Stimulated activated CD4-positive, alpha-beta T cell treated with anti-CD3 and anti-CD28 coated beads, Interleukin-12 subunit alpha, Interleukin-12 subunit beta, amount 100 ng/mL, for 48 hours (primary cell): ENCODE data around the gene ZNF18.
"Not testable (repeated sequence)": the region's sequence is repeated elsewhere in the genome, so short reads cannot be mapped to it uniquely, and the experiment has no call there.

Experiments
- DNase-seq, 3 donors: peaks; one replicate each; pipeline ENCODE4 v3.0.0-alpha.2; 2020; ENCODE audit warnings: low read depth in 2 of 3, low spot score in 1 of 3

ZNF18 gene

GRCh38 chr17:11986942-11987329 is 10.3 kb downstream of the ZNF18 start:
- DNase-seq: no peak

GRCh38 chr17:11986179-11986941 is 10.9 kb downstream of the ZNF18 start:
- no peak for DNase-seq

GRCh38 chr17:11981862-11982261 is 15.4 kb downstream of the ZNF18 start:
- no peak for DNase-seq

GRCh38 chr17:11980813-11981212 is 16.5 kb downstream of the ZNF18 start:
- no peak for DNase-seq

- no peak for DNase-seq
Measured at GRCh38 chr17:11979795-11980194, 17.5 kb downstream of the ZNF18 start.

GRCh38 chr17:11972741-11973140 is 24.5 kb downstream of the ZNF18 start:
- not testable (repeated sequence) for DNase-seq

- DNase-seq: no peak
Measured at GRCh38 chr17:11969565-11969964, 27.7 kb downstream of the ZNF18 start.

GRCh38 chr17:11954936-11955335 is 42.3 kb downstream of the ZNF18 start:
- DNase-seq: no peak

GRCh38 chr17:11953924-11954323 is 43.4 kb downstream of the ZNF18 start:
- no peak for DNase-seq

GRCh38 chr17:11952610-11953009 is 44.7 kb downstream of the ZNF18 start:
- no peak for DNase-seq

GRCh38 chr17:11950771-11951519 is 46.3 kb downstream of the ZNF18 start:
- DNase-seq: no peak

GRCh38 chr17:11949571-11949970 is 47.7 kb downstream of the ZNF18 start:
- DNase-seq: not testable (repeated sequence)

- DNase-seq: no peak
Measured at GRCh38 chr17:11948789-11949188, 48.5 kb downstream of the ZNF18 start.

GRCh38 chr17:11944587-11944986 is 52.7 kb downstream of the ZNF18 start:
- no peak for DNase-seq

- DNase-seq: no peak
Measured at GRCh38 chr17:11943759-11944347, 53.4 kb downstream of the ZNF18 start.

GRCh38 chr17:11943086-11943485 is 54.2 kb downstream of the ZNF18 start:
- DNase-seq: not testable (repeated sequence)

GRCh38 chr17:11940904-11941303 is 56.4 kb downstream of the ZNF18 start:
- DNase-seq: no peak

- DNase-seq: peak; percentile 7 to 18 (median 8)
Measured at GRCh38 chr17:11935734-11936406, 61.4 kb downstream of the ZNF18 start.

GRCh38 chr17:11932337-11932898 is 64.9 kb downstream of the ZNF18 start:
- no peak for DNase-seq

GRCh38 chr17:11928436-11928835 is 68.8 kb downstream of the ZNF18 start:
- no peak for DNase-seq
